ENCODE data around the gene FKBP5.
"Not testable (repeated sequence)": the region's sequence is repeated elsewhere in the genome, so short reads cannot be mapped to it uniquely, and the experiment has no call there.

FKBP5 gene

GRCh38 chr6:35687658-35688604 is 784 bp downstream of the FKBP5 start:
- no peak for DNase-seq

GRCh38 chr6:35686873-35687555 is 1.7 kb downstream of the FKBP5 start:
- no peak for DNase-seq

GRCh38 chr6:35686436-35686835 is 2.3 kb downstream of the FKBP5 start:
- DNase-seq: no peak

GRCh38 chr6:35683267-35683666 is 5.4 kb downstream of the FKBP5 start:
- DNase-seq: no peak

- no peak for DNase-seq
These were observed 7.4 kb downstream of the FKBP5 start for GRCh38 chr6:35681298-35681697.

GRCh38 chr6:35679399-35679798 is 9.3 kb downstream of the FKBP5 start:
- no peak for DNase-seq

GRCh38 chr6:35678814-35679213 is 9.9 kb downstream of the FKBP5 start:
- no peak for DNase-seq

GRCh38 chr6:35678021-35678654 is 10.6 kb downstream of the FKBP5 start:
- no peak for DNase-seq

- no peak for DNase-seq
These were observed 11.3 kb downstream of the FKBP5 start for GRCh38 chr6:35677456-35677855.

GRCh38 chr6:35675871-35676459 is 12.8 kb downstream of the FKBP5 start:
- DNase-seq: no peak

- no peak for DNase-seq
These were observed 14.1 kb downstream of the FKBP5 start for GRCh38 chr6:35674594-35674993.

GRCh38 chr6:35673755-35674154 is 15.0 kb downstream of the FKBP5 start:
- no peak for DNase-seq

GRCh38 chr6:35673284-35673666 is 15.4 kb downstream of the FKBP5 start:
- DNase-seq: not testable (repeated sequence)

- DNase-seq: not testable (repeated sequence)
These were observed 18.3 kb downstream of the FKBP5 start for GRCh38 chr6:35670453-35670852.

- DNase-seq: no peak
These were observed 19.2 kb downstream of the FKBP5 start for GRCh38 chr6:35669451-35670045.

- no peak for DNase-seq
These were observed 19.8 kb downstream of the FKBP5 start for GRCh38 chr6:35668744-35669450.

GRCh38 chr6:35668096-35668495 is 20.6 kb downstream of the FKBP5 start:
- DNase-seq: no peak

GRCh38 chr6:35665573-35665972 is 23.1 kb downstream of the FKBP5 start:
- DNase-seq: no peak

GRCh38 chr6:35664945-35665344 is 23.8 kb downstream of the FKBP5 start:
- DNase-seq: no peak

GRCh38 chr6:35663447-35664235 is 25.1 kb downstream of the FKBP5 start:
- DNase-seq: no peak

- DNase-seq: no peak
These were observed 25.7 kb downstream of the FKBP5 start for GRCh38 chr6:35662999-35663398.

Data from NCI-H1694 treated with DMSO at 0.1 percent for 48 hours (cell line).